ENCODE measurements around the gene IL17RB.

IL17RB gene

DNA sequence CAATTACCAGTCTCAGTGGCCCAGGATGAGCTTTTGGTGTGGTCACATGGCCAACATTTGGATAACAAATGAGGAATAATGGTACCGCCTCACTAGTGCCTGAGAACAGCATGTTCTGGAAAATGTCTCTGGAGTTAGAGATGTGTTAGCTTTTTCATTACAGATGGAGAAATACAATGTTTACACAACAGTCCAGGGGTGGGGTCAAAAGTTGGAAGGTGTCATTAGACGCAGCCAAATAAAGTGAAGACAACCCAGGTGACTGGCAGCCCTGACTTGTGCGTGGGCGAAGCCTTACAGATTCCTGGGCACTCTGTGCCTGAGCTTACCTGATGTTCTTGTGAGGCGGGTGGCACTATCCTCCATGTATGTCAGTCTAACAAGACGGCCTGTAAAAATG, 12.8 kb downstream of the IL17RB start:
- H2BK12ac ChIP-seq (ENCODE audit: low read length), result no peak overlapping the region
- no peak overlapping the region for H3K9ac ChIP-seq (ENCODE audit: low read depth, low read length, poor library complexity)
- H2AK5ac ChIP-seq (ENCODE audit: low read depth, low read length), result no peak overlapping the region
- no peaks in the 10 kb centered on the region for H3K9me3 ChIP-seq (replicated peaks in 1 of 2; ENCODE audit: control insufficient read depth in 2 of 2, insufficient read depth in 1 of 2, low read depth in 1 of 2, low read length in 2 of 2)
- no peak overlapping the region for H3K18ac ChIP-seq (ENCODE audit: low read length)
- no peak overlapping the region for H4K91ac ChIP-seq (ENCODE audit: low read depth, low read length, poor library complexity)
- no peaks in the 10 kb centered on the region for H3K4me1 ChIP-seq (ENCODE audit: control insufficient read depth in 2 of 2, insufficient read depth in 1 of 2, low read depth in 1 of 2, low read length in 2 of 2)
- no peaks in the 10 kb centered on the region for H3K79me1 ChIP-seq (ENCODE audit: low read depth, low read length)
- H2AFZ ChIP-seq (ENCODE audit: low read length), result no peak overlapping the region
- no peaks in the 10 kb centered on the region for H3K27me3 ChIP-seq (ENCODE audit: control insufficient read depth in 3 of 3, insufficient read depth in 3 of 3, low read depth in 1 of 3, low read length in 3 of 3)
- H3K23ac ChIP-seq (ENCODE audit: low read depth, low read length, poor library complexity), result no peak overlapping the region
- no peak overlapping the region for H3K4me3 ChIP-seq (ENCODE audit: low read length in 2 of 2)
- no peak overlapping the region for H4K8ac ChIP-seq (ENCODE audit: low read depth, low read length)
- no peak overlapping the region for H3K4ac ChIP-seq (ENCODE audit: low read length)
- DNase-seq (ENCODE audit: low spot score), result no peak
- no peak overlapping the region for H2BK15ac ChIP-seq (ENCODE audit: low read length)
- H2BK120ac ChIP-seq (ENCODE audit: low read depth, low read length), result no peak overlapping the region
- peaks cover 3 to 73% of the 10 kb centered on the region in 2 donors for H3K36me3 ChIP-seq (replicated peaks in 1 of 2; ENCODE audit: control insufficient read depth in 2 of 2, insufficient read depth in 2 of 2, low read length in 2 of 2)
- no peak overlapping the region for H2BK5ac ChIP-seq (ENCODE audit: low read length)
- no CpG with 5 or more reads among the region's 6 CpGs for WGBS, 2 donors (ENCODE audit: extremely low coverage in 2 of 2, insufficient read length in 2 of 2, insufficient replicate concordance in 1 of 2)
- no peak overlapping the region for H3K14ac ChIP-seq (ENCODE audit: low read length)
- H3K4me2 ChIP-seq (ENCODE audit: insufficient read depth, low read length, poor library complexity, severe bottlenecking), result no peak overlapping the region
- H3K27ac ChIP-seq (replicated peaks; ENCODE audit: low read length), result no peak overlapping the region

DNA sequence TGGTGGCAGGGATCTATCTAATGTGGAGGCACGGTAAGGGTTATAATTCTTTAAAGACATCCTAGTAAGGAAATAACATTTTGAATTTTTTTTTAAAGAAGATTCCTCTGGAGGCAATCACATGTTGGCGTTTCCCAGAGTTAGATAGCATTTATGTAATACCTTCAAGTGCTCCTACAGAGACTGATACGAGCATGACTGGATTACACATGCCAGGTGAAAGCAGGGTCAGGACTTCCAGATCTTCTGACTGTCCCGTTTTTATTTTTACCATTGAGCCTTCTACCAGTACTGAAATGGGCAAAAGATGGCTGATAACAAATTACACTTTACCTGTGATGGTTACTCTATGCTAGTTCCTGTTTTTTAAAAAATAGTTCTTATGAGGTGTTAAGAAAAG, 13.8 kb downstream of the IL17RB start:
- Histone ChIP-seq H3K4me1 (ENCODE audit: control insufficient read depth in 2 of 2, insufficient read depth in 1 of 2, low read depth in 1 of 2, low read length in 2 of 2) (no peaks in the 10 kb centered on the region), H2AK5ac (ENCODE audit: low read depth, low read length) (no peak overlapping the region), H3K4me2 (ENCODE audit: insufficient read depth, low read length, poor library complexity, severe bottlenecking) (no peak overlapping the region), H2AFZ (ENCODE audit: low read length) (no peak overlapping the region), H3K9me3 (replicated peaks in 1 of 2; ENCODE audit: control insufficient read depth in 2 of 2, insufficient read depth in 1 of 2, low read depth in 1 of 2, low read length in 2 of 2) (no peaks in the 10 kb centered on the region), H2BK15ac (ENCODE audit: low read length) (no peak overlapping the region), H4K91ac (ENCODE audit: low read depth, low read length, poor library complexity) (no peak overlapping the region), H2BK120ac (ENCODE audit: low read depth, low read length) (no peak overlapping the region), H3K4ac (ENCODE audit: low read length) (no peak overlapping the region), H3K23ac (ENCODE audit: low read depth, low read length, poor library complexity) (no peak overlapping the region), H3K18ac (ENCODE audit: low read length) (no peak overlapping the region), H3K9ac (ENCODE audit: low read depth, low read length, poor library complexity) (no peak overlapping the region), H3K79me1 (ENCODE audit: low read depth, low read length) (no peaks in the 10 kb centered on the region), H3K27me3 (ENCODE audit: control insufficient read depth in 3 of 3, insufficient read depth in 3 of 3, low read depth in 1 of 3, low read length in 3 of 3) (no peaks in the 10 kb centered on the region), H3K36me3 (replicated peaks in 1 of 2; ENCODE audit: control insufficient read depth in 2 of 2, insufficient read depth in 2 of 2, low read length in 2 of 2) (peaks cover 9 to 79% of the 10 kb centered on the region in 2 donors), H3K27ac (replicated peaks; ENCODE audit: low read length) (no peak overlapping the region), H3K4me3 (ENCODE audit: low read length in 2 of 2) (no peak overlapping the region), H3K14ac (ENCODE audit: low read length) (no peak overlapping the region), H4K8ac (ENCODE audit: low read depth, low read length) (no peak overlapping the region), H2BK12ac (ENCODE audit: low read length) (no peak overlapping the region), H2BK5ac (ENCODE audit: low read length) (no peak overlapping the region)
- DNase-seq (ENCODE audit: low spot score), result no peak
- no CpG with 5 or more reads among the region's 4 CpGs for WGBS, 2 donors (ENCODE audit: extremely low coverage in 2 of 2, insufficient read length in 2 of 2, insufficient replicate concordance in 1 of 2)

DNA sequence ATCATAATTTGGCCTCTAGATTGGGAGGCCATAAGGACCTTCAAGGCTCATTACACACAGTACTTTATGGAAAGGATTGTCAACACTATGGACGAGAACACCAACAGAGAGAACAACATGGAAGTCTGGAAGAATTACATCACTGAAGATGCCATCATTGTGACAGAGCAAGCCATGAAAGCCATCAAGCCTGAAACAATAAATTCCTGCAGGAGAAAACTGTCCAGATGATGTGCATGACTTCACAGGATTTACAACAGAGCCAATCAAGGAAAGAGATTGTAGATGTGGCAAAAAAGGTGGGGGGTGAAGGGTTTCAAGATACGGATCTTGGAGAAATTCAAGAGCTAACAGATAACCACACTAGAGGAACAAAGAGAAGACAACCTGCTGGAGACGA, 15.9 kb downstream of the IL17RB start:
- Histone ChIP-seq H3K9ac (ENCODE audit: low read depth, low read length, poor library complexity) (no peak overlapping the region), H4K8ac (ENCODE audit: low read depth, low read length) (no peak overlapping the region), H3K18ac (ENCODE audit: low read length) (no peak overlapping the region), H3K27me3 (ENCODE audit: control insufficient read depth in 3 of 3, insufficient read depth in 3 of 3, low read depth in 1 of 3, low read length in 3 of 3) (no peaks in the 10 kb centered on the region), H3K36me3 (replicated peaks in 1 of 2; ENCODE audit: control insufficient read depth in 2 of 2, insufficient read depth in 2 of 2, low read length in 2 of 2) (peaks cover 11 to 95% of the 10 kb centered on the region in 2 donors), H2BK12ac (ENCODE audit: low read length) (no peak overlapping the region), H3K4me1 (ENCODE audit: control insufficient read depth in 2 of 2, insufficient read depth in 1 of 2, low read depth in 1 of 2, low read length in 2 of 2) (no peaks in the 10 kb centered on the region), H4K91ac (ENCODE audit: low read depth, low read length, poor library complexity) (no peak overlapping the region), H2BK15ac (ENCODE audit: low read length) (no peak overlapping the region), H3K4me3 (ENCODE audit: low read length in 2 of 2) (no peak overlapping the region), H3K9me3 (replicated peaks in 1 of 2; ENCODE audit: control insufficient read depth in 2 of 2, insufficient read depth in 1 of 2, low read depth in 1 of 2, low read length in 2 of 2) (no peaks in the 10 kb centered on the region), H3K14ac (ENCODE audit: low read length) (no peak overlapping the region), H3K4me2 (ENCODE audit: insufficient read depth, low read length, poor library complexity, severe bottlenecking) (no peak overlapping the region), H3K4ac (ENCODE audit: low read length) (no peak overlapping the region), H2BK120ac (ENCODE audit: low read depth, low read length) (no peak overlapping the region), H2BK5ac (ENCODE audit: low read length) (no peak overlapping the region), H3K79me1 (ENCODE audit: low read depth, low read length) (no peaks in the 10 kb centered on the region), H3K23ac (ENCODE audit: low read depth, low read length, poor library complexity) (no peak overlapping the region), H3K27ac (replicated peaks; ENCODE audit: low read length) (no peak overlapping the region), H2AK5ac (ENCODE audit: low read depth, low read length) (no peak overlapping the region), H2AFZ (ENCODE audit: low read length) (no peak overlapping the region)
- WGBS, 2 donors (ENCODE audit: extremely low coverage in 2 of 2, insufficient read length in 2 of 2, insufficient replicate concordance in 1 of 2), result no CpG with 5 or more reads among the region's 3 CpGs
- DNase-seq (ENCODE audit: low spot score), result no peak

DNA sequence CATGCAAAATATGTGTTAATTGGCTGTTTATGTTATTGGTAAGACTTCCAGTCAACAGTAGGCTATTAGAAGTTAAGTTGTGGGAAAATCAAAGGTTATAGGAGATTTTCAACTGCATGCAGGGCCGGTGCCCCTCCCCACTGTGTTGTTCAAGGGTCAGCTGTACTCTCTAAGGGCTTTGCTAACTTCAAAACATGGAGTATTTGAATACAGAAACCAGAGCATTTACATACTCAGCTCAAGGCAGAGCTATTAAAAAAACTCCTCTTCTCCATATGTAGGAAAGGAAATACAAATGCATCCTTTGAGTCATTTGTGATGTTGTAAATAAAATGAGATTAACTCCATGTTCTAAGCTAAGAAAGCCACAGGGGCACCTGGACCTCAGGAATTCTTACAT, 16.8 kb downstream of the IL17RB start:
- H3K4ac ChIP-seq (ENCODE audit: low read length), result no peak overlapping the region
- H3K9me3 ChIP-seq (replicated peaks in 1 of 2; ENCODE audit: control insufficient read depth in 2 of 2, insufficient read depth in 1 of 2, low read depth in 1 of 2, low read length in 2 of 2), result no peaks in the 10 kb centered on the region
- no peak overlapping the region for H2BK5ac ChIP-seq (ENCODE audit: low read length)
- no peak overlapping the region for H2BK120ac ChIP-seq (ENCODE audit: low read depth, low read length)
- H3K9ac ChIP-seq (ENCODE audit: low read depth, low read length, poor library complexity), result no peak overlapping the region
- H3K18ac ChIP-seq (ENCODE audit: low read length), result no peak overlapping the region
- no peak overlapping the region for H2AK5ac ChIP-seq (ENCODE audit: low read depth, low read length)
- no peak overlapping the region for H2BK12ac ChIP-seq (ENCODE audit: low read length)
- no peaks in the 10 kb centered on the region for H3K79me1 ChIP-seq (ENCODE audit: low read depth, low read length)
- H2AFZ ChIP-seq (ENCODE audit: low read length), result no peak overlapping the region
- peaks cover 14 to 97% of the 10 kb centered on the region in 2 donors for H3K36me3 ChIP-seq (replicated peaks in 1 of 2; ENCODE audit: control insufficient read depth in 2 of 2, insufficient read depth in 2 of 2, low read length in 2 of 2)
- no peak overlapping the region for H3K4me2 ChIP-seq (ENCODE audit: insufficient read depth, low read length, poor library complexity, severe bottlenecking)
- no peaks in the 10 kb centered on the region for H3K27me3 ChIP-seq (ENCODE audit: control insufficient read depth in 3 of 3, insufficient read depth in 3 of 3, low read depth in 1 of 3, low read length in 3 of 3)
- H3K4me1 ChIP-seq (ENCODE audit: control insufficient read depth in 2 of 2, insufficient read depth in 1 of 2, low read depth in 1 of 2, low read length in 2 of 2), result no peaks in the 10 kb centered on the region
- DNase-seq (ENCODE audit: low spot score), result no peak
- H4K8ac ChIP-seq (ENCODE audit: low read depth, low read length), result no peak overlapping the region
- H2BK15ac ChIP-seq (ENCODE audit: low read length), result no peak overlapping the region
- H4K91ac ChIP-seq (ENCODE audit: low read depth, low read length, poor library complexity), result no peak overlapping the region
- H3K4me3 ChIP-seq (ENCODE audit: low read length in 2 of 2), result no peak overlapping the region
- H3K14ac ChIP-seq (ENCODE audit: low read length), result no peak overlapping the region
- no peak overlapping the region for H3K23ac ChIP-seq (ENCODE audit: low read depth, low read length, poor library complexity)
- no CpG with 5 or more reads among the region's 1 CpG for WGBS, 2 donors (ENCODE audit: extremely low coverage in 2 of 2, insufficient read length in 2 of 2, insufficient replicate concordance in 1 of 2)
- no peak overlapping the region for H3K27ac ChIP-seq (replicated peaks; ENCODE audit: low read length)
